HG02571 (cell line): Measurements from ENCODE around the gene THBS1.

ENCODE experiments used
- ATAC-seq: cut with Tn5 transposase; IDR thresholded peaks from one replicate; pipeline ENCODE4 v1.9.1; 2021; ENCODE audit warnings: mild to moderate bottlenecking, moderate library complexity; ENCODE audit not compliant: unreplicated experiment

Gene THBS1

DNA sequence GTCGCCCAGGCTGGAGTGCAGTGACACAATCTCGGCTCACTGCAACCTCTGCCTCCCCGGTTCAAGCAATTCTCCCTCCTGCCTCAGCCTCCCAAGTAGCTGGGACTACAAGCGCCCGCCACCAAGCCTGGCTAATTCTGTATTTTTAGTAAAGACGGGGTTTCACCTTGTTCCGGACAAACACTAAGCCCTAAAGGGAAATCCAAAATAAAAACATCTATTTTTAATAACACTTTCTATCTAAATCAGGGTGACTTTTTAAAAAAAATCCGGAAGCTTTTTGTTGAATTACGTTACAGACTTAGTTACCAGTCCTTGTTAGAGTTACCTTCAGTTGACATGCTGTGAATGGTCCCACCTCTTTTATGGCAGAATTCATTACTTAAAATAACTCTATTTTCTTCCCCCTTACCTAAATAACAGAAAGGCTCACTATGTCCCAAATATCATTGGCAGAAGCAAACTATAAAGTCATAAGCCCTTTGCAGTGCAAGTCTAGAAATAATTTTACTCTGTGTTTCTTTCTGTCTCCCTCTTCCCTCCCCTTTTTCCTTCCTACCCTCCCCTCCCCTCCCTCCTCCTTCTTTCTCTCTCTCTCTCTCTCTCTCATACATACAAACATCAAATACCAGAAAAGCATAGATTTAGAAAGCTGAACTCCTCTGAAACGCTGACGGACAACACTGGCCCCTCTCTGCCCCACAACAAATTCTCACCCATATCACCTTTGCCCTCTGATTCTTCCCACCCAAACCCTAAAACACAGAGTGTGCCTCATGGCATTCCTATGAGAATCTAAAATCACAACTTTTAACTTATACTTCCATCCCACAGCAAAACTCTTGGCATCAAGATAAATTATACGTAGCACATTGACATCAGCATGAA, 18.3 kb downstream of the THBS1 start:
- ATAC-seq = no peak

DNA sequence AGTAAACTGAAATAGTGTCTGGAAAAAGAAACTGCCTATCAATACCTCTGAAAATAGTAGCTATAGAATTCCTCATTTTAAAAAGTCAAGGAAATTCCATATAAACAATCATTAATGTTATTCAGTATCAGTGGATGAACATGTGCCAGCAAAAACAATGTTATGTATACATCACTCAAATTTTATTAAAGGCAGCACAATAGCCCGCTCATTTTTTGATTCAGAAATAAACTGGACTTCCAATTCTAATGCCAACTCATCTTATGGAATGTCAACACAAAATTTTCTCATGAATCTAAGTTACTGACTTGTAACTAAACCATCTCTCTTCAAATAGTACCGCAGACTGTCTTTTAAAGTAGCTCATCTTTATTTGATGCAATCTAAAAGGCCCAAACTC, 19.0 kb downstream of the THBS1 start:
- no peak for ATAC-seq

DNA sequence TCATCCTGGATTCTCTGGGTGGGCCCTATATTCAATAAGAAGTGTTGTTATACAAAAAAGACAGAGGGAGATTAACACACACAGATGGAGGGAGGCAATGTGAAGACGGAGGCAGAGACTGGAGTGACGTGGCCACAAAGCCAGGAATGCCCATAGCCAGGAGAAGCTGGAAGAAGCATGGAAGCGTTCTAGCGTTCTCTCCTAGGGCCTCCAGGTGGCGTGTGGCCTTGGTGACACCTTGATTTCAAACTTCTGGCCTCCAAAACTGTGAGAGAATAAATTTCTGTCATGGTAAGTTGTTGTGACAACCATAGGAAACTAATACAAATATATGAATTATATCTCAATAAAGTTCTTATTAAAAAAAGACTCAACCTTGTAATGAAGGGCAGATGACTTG, 21.3 kb downstream of the THBS1 start:
- no peak for ATAC-seq

DNA sequence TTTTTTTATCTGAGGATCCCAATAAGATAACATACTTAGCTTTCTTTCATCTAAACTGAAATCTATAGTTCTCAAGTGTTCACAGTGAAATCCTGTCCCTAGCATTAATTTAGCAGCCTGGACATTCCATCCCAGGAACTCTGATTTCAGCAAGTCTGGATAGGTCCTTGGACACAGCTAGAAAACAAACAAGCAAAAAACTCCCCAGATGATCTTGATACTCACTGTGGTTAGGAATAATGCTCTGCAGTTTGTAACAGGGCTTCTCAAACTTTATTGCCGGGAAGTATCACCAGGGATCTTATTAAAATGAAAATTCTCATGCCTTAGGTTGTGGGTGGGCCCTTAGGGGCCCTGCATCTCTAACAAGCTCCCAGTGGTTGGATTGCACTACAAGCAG, 24.3 kb downstream of the THBS1 start:
- ATAC-seq = no peak

DNA sequence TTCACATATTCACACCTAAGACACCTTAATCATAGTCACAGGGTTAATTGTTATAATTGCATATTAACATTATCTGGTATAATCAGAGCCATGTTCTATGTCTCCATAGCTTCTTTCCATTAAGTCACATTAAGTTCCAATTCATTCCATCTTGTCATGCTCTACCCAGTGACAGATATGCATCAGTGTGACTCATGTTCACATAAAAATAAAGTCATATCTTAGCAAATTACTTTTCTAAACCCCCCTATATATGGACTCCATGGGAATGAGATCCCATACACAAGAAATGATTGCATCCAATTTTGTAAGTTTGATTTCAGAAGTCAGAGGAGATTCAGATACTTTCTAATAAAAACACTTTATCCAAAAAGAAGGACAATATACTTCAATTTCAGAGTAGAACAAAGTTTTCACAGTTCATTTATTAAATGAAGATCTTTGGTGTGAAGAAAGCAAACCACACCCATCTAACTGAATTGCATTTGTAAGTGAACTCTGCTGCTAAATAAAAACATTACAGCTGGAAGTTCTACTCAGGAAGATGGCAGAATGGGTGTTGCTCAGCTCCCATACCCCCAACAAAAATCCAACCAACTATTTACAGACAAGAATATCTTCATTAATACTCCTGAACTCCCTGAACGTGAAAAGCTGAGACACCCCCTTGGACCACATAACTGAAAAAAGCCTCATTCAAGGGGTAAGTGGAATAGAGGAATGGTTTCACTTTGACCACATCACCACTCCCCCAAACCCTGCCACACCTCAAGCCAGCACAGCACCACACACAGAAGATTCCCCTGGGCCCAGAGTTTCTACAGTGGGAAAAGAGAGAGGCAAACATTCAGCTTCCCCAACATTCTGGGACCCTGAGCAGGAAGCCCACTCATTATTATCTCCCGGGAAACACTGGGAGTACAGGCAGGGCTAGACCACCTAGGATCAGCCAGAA, 27.6 kb downstream of the THBS1 start:
- ATAC-seq = no peak

DNA sequence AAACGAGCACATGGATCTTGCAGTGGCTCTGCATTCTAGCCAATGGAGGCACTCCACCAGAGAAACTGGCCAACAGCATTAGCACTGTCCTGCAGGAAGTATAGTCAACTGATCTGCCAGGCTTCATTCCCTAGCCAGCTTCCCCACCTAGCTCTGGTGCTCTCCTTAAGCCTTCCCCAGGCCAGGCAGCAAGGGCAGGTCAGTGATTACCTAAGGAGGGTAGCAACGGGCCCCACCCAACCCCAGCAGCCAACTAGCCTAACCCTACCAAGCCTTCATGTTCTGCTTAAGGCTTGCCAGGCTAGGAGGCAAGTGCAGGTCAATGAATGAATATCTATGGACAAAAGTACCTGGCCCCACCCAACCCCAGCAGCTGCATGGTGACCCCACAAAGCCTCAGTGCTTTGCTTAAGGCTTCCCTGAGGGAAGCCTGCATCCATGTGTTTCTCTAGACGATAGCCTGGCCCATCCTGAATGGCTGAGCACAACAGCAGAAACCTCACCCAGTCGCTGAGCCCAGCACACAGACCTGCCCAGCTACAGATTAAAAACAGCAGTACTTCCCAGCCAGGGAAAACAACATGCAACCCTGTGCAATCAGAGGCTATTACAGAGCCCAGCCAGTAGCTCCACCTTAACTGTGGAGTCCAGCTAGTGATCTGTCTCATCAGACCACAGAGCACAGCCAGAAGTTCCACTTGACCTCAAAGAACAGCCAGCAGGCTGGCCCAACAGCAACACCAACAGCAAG, 28.5 kb downstream of the THBS1 start:
- ATAC-seq = no peak

DNA sequence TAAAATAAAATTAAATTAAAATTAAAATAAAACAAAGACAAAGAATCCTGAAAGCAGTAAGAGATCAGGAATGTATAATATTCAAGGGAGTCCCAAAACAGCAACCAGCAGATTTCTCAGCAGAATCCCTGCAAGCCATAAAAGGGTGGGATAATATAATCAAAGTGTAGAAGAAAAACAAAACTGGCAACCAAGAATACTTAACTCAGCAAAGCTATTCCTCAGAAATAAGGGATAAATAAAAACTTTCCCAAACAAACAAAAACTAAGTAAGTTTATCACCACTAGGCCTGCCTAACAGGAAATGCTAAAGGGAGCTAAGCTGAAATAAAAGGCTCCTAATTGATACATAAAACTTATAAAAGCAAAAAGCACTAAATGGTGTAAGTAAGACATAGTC, 29.8 kb downstream of the THBS1 start:
- no peak for ATAC-seq

DNA sequence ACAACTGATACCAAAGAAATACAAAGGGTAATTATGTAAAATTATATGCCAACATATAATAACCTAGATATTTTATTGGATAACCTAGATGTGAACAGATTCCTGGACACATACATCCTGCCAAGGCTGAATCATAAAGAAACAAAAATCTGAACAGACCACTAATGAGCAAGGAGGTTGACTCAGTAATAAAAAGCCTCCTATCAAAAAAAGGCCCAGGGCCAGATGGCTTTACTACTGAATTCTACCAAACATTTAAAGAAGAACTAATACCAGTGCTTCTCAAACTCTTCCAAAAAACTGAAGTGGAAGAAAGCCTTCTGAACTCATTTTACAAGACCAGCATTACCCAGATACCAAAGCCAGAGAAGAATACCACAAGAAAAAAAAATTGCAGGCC, 32.4 kb downstream of the THBS1 start:
- no peak for ATAC-seq

DNA sequence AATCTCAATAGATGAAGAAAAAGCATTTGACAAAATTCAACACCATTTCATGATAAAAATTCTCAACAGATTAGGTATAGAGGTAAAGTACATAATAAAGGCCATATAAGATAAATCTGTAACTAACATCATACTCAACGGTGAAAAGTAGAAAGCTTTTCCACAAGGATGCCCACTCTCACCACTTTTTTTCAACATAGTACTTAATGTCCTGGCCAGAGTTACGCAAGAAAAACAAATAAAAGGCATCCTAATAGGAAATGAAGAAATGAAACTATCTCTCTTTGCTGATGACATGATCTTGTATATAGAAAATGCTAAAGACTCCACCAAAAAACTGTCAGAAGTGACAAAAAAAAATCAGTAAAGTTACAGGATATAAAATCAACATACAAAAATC, 33.0 kb downstream of the THBS1 start:
- no peak for ATAC-seq

DNA sequence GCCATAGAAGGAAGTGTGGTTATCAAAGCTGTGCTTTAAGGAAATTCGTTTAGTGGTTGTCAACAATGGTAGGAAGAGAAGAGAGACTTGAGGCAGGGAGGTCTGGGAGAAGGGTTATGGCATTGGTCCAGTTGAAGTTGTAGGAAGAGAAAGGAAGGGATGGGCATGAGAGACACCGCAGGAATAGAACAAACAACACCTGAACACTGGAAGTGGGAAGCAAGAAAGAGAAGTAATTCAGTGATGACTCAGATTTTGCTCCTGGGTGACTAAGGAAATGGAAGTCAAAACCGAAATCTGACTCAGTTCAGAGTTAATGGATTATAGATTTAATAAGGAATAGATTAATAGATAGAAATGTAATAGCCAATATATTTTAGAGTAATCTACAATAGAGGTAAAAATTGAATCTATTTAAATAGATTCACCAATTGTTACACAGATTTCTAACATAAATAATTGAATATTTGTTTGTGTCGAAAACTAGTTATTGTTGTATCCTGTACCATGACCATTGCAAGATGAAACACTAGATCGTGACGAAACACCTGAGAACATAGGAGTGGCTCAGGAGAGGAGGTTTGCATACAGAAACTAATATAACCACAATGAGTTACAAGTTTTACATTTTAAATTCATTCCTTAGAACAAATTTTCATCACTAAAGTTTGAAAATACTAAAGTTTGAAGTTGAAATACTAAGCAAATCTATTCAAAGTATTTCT, 36.0 kb downstream of the THBS1 start:
- no peak for ATAC-seq

DNA sequence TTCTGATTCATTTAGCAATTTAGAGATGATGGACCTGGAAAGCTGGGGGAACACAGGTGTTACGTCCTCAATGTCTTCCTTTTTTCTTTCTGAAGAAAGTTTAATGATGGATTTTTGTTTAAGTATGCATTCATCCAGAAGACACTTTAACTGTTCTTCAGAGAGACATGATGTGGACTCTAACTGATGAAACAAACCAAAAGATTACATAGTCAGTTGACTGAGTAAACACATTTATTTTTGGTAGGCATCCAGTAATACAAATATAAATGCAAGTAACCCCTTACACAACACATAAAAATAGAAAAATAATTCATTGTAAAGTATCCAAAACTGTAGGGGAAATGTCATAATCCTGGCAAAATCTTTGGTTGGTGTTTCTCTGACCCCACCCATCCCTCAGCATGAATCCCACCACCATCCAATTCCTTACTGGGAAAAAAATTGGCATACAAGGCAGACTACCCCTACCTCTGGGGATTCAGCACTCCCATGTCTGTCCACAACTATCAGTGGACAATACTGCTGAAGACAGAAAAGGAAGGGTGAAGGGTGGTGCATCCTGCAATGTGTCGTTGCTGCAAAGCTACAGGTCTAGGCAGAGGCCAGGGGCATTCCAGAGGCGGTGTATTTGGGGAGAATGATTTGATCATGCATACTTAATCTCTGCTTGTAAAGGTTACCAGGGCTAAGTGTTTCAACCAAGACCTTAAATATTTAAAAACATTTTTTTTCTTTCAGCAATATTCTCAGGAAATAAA, 37.4 kb downstream of the THBS1 start:
- ATAC-seq = no peak

DNA sequence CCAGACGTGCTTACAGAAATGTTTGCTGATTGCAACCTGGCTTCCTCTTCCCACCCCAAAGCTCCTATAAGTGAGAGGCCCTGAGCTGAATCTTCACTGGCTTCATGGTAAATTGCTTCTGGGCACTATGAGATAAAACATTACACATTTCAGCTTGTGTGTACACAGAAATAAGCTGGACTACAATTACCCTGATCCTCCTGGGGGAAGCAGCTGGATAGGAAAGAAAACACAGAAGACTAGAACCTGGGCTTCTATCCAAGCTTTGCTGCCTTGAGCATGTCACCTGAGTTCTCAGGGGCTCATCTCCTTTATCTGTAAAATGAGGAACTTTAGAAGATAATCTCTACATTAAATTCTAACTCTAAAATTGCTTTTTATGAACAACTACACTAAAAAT, 40.3 kb downstream of the THBS1 start:
- no peak for ATAC-seq

DNA sequence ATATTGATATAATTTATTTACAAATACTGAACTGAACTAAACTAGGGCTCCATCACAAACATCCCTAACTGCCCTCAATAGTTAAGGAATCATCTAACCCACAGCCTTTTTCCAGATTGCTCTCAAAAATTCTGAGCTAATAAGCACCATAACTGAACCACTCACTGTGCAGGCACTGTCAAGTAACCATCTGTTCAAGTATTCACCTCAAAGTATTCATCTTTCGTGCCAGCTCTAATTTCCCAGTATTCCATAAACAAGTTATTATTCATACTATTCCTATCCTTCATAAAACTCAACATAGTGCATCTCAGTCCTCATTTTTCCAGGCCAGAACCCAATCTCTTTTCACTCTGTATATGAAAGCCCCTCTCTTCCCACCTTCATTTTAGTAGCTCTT, 41.1 kb downstream of the THBS1 start:
- ATAC-seq = no peak

DNA sequence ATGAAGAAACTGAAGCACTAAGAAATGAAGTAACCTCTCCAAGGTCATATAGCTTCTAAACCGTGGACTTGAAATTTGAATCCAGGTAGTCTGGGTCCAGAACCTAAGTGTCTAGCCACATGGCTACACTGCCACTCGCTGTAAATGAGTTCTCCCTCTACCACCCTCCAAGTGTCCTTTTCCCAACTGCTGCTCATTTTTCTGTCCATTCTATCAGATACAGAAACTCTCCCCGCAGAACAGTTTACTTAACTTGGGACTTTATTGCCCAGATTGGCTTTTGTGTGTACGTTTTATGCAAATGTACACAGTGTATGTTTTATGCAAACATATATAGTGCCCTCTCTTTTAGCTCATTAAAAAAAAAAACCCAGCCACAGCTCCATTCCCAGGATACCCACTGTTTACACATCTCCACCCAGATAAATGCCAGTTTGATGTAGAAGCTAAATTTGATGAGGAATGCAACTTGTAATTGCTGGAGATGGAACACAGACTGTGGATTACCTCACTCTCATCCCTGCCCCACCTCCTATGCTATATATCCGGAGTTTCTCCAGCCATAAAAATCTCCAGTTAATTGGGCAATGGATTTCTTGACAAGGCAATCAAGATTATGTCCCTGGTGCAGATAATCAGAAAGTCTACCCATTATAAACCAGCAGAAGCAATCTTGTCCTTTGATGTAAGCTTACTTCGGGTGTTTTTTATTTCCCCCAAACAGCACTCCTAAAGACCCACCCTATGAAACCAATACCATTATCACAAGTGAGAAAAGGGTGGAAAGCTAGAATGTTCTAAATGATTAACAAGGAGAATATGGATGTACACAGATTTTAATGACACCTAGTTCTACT, 42.0 kb downstream of the THBS1 start:
- ATAC-seq = no peak

DNA sequence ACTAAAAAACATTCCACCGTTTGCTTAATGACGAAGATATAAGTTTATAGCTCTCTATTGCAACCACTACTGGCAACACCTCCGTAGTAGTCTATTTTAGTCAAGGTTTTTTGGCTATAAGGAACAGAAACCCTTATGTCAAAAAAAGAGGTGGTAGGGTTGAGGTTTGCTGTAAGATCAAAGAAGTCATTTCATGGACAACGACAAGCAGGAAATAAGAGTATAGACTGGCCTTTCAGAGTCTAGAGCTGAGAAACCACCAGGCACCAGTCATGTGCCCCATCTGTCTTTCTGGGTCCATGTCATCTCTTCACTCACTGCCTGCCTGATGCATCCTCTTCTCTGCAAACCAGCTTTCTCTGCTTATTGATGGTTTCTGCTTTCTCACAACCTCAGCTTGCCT, 42.7 kb downstream of the THBS1 start:
- ATAC-seq = peak; percentile 66

DNA sequence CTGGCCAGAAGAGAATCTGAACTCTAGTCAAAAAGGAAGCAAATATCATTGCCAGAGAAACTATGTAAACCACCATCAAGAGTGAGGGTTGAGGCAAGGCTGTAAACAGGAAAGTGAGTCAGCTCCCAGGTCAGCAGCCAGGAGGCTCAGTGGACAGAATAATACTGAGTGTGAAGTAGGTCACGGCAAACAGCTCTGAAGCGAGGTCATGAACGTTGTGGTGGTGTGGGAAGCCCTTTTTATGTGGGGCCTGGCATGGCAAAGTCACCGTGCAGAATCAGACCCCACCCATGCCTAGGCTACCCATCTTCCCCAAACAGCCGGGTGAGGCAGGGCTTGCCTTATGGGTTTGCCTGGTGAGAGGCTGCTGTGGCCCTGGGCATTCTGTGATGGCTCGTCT, 43.9 kb downstream of the THBS1 start:
- ATAC-seq = no peak

DNA sequence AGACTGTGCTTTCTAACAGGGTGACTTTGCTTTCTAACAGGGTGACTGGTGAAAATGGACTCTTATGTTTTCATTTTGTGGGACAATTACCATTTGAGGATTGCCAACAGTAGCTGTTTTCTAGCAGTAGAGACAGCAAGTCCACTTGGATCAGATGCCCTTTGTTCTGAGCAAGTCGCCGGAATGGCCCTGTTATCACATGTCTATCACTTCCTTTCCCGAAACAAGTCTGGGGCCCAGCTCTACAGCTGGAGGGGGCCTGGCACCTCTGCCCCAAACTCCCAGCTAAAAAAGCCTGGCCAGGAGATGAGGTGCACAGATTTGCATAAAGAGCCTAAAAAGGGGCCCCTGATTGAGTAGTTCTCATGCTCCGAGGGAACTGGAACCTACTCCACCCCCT, 44.6 kb downstream of the THBS1 start:
- ATAC-seq = no peak

DNA sequence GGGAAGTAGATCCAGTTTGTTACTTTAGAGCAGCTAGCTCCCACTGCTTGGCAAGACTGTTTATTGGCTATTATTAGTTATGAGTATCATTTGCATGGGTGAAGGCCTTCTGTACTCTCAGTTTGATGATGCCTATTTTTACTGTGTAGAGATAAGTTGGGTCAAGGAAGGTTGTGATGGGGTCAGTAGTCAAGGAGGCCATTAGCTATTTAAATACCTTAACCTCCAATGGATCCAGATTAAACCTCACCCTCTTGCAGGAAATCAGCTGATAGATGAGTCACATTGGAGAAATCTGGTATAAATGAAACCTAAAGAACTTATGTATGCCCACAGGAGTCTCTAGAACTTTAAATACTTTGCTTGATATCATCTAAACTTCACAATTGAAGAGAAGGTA, 45.0 kb downstream of the THBS1 start:
- no peak for ATAC-seq
